A549 (cell line): Measurements from ENCODE around the gene SRMS. TPM values are rescaled to one million over a fixed set of nuclear protein-coding genes. Genes with fewer than 3 reads are reported as not detected.

Experiments
- ATAC-seq, 2 experiments: fragments of 200-7000 bp in 1 of 2; fragments of >200 bp in 1 of 2; cut with Nextera tagmentation in 1 of 2; cut with Tn5 transposase in 1 of 2; 3 replicates each; pipeline versions ENCODE4 v1.8.0 to v1.9.1; 2018 to 2020; ENCODE audit warnings: mild to moderate bottlenecking in 1 of 2, moderate library complexity in 1 of 2
- CTCF ChIA-PET: fragments of 300-600 bp; sonication (Branson Sonifier 250); formaldehyde crosslinking; extraction: SDS; loops from one replicate; lab custom pipeline; 2021; ENCODE audit warnings: antibody characterized with exemption, inconsistent platforms; lab: Yijun Ruan, JAX
- POLR2A ChIA-PET: fragments of 350-600 bp; formaldehyde crosslinking; extraction: SDS; loops from one replicate; lab custom pipeline; 2021; ENCODE audit warnings: antibody characterized with exemption, inconsistent platforms; lab: Yijun Ruan, JAX
- DNase-seq, 2 experiments: peaks; one replicate each; pipeline versions ENCODE4 v3.0.0 to v3.0.0-alpha.2; 2011 to 2016; ENCODE audit warnings: low read depth in 1 of 2, low spot score in 1 of 2
- FAIRE-seq: peaks from 2 replicates; lab custom pipeline; 2011; peaks lifted over from hg19 to GRCh38; lab: Jason Lieb, UNC
- H3K27ac ChIP-seq, 2 experiments: fragments of >200 bp; sonication (Bioruptor Twin); formaldehyde crosslinking; 3 replicates each; pipeline ENCODE4 v1.5.1; 2016 to 2017
- H3K4me1 ChIP-seq: fragments of >200 bp; sonication (Bioruptor Twin); formaldehyde crosslinking; 3 replicates; pipeline ENCODE4 v1.6.1; 2016
- H3K4me2 ChIP-seq: fragments of >200 bp; sonication (Bioruptor Twin); formaldehyde crosslinking; 3 replicates; pipeline ENCODE4 v1.6.1; 2016
- H3K4me3 ChIP-seq: fragments of >200 bp; sonication (Bioruptor Twin); formaldehyde crosslinking; 3 replicates; pipeline ENCODE4 v1.5.1; 2016
- H3K9me3 ChIP-seq: fragments of >200 bp; sonication (Bioruptor Twin); formaldehyde crosslinking; 3 replicates; pipeline ENCODE4 v1.6.1; 2016
- CBX8 ChIP-seq: fragments of 200-600 bp; sonication (generic); IDR thresholded peaks from 2 replicates; pipeline ENCODE4 v1.6.1; 2016
- EHMT2 ChIP-seq: fragments of 200-600 bp; sonication (generic); IDR thresholded peaks from 2 replicates; pipeline ENCODE4 v1.6.1; 2016; ENCODE audit warnings: antibody characterized with exemption, low read depth, mild to moderate bottlenecking, moderate library complexity
- FOXS1 ChIP-seq: fragments of 250-450 bp; sonication (Bioruptor Pico); IDR thresholded peaks from 2 replicates; pipeline ENCODE4 v1.5.0; 2020; ENCODE audit warnings: mild to moderate bottlenecking, moderate library complexity
- HEYL ChIP-seq: fragments of 250-450 bp; sonication (Bioruptor Pico); IDR thresholded peaks from 2 replicates; pipeline ENCODE4 v1.8.0; 2021; ENCODE audit warnings: mild to moderate bottlenecking, moderate library complexity
- JUNB ChIP-seq: fragments of >200 bp; sonication (Bioruptor Twin); formaldehyde crosslinking; IDR thresholded peaks from 2 replicates; pipeline ENCODE4 v1.6.1; 2016
- NPAS2 ChIP-seq: fragments of 250-450 bp; sonication (Bioruptor Pico); IDR thresholded peaks from 2 replicates; pipeline ENCODE4 v1.8.0; 2022; ENCODE audit warnings: mild to moderate bottlenecking, moderate library complexity, borderline replicate concordance
- POLR2A ChIP-seq: IDR thresholded peaks from 2 replicates; pipeline ENCODE4 v1.6.1; 2012; ENCODE audit warnings: mild to moderate bottlenecking, low read length
- RFX5 ChIP-seq: fragments of 450-650 bp; IDR thresholded peaks from 2 replicates; pipeline ENCODE4 v1.7.1; 2014; ENCODE audit warnings: antibody characterized with exemption, mild to moderate bottlenecking, moderate library complexity
- RNF2 ChIP-seq: fragments of 200-600 bp; sonication (generic); IDR thresholded peaks from 2 replicates; pipeline ENCODE4 v1.6.1; 2016; ENCODE audit warnings: low read depth, mild to moderate bottlenecking, antibody characterized with exemption, moderate library complexity, borderline replicate concordance
- SREBF2 ChIP-seq: fragments of 450-650 bp; IDR thresholded peaks from 2 replicates; pipeline ENCODE4 v1.6.1; 2014; ENCODE audit warnings: mild to moderate bottlenecking, moderate library complexity
- ZSCAN20 ChIP-seq: fragments of 250-450 bp; sonication (Bioruptor Pico); IDR thresholded peaks from 2 replicates; pipeline ENCODE4 v1.8.0; 2022; ENCODE audit warnings: mild to moderate bottlenecking, moderate library complexity
- WGBS: methylation state at CpG from one replicate; pipeline ENCODE4 v1.1.6; 2017; ENCODE audit errors: missing lambda C conversion rate; 5-methylcytosine and 5-hydroxymethylcytosine counted together
- polyA plus RNA-seq, 4 experiments: library from polyadenylated mRNA; depleted of rRNA in 3 of 4; stranded (reverse); fragments of >200 nt; fragmentation: RNase III in 1 of 4; extraction: RNeasy Plus Mini Kit Qiagen cat#74134 plus additional on column Dnase treatment in 1 of 4; gene quantifications; 2 replicates in 3 of 4; 3 replicates in 1 of 4; pipeline ENCODE4 v1.2.3, GENCODE V29; 2011 to 2017
- TF ChIP-seq, protein P1 (sequence below): fragments of >200 bp; sonication (Bioruptor Twin); formaldehyde crosslinking; IDR thresholded peaks from 3 replicates; pipeline ENCODE4 v1.5.1; 2016
- TF ChIP-seq, protein P2 (sequence below): fragments of 450-650 bp; IDR thresholded peaks from 2 replicates; pipeline ENCODE4 v1.6.1; 2014; ENCODE audit warnings: antibody characterized with exemption
- TF ChIP-seq, protein P3 (sequence below): fragments of 200-600 bp; sonication (generic); IDR thresholded peaks from 2 replicates; pipeline ENCODE4 v1.6.1; 2016; ENCODE audit warnings: antibody characterized with exemption, mild to moderate bottlenecking, moderate library complexity
- TF ChIP-seq, protein P4 (sequence below): IDR thresholded peaks from 2 replicates; pipeline ENCODE4 v1.6.1; 2012; ENCODE audit warnings: low read depth, borderline replicate concordance

SRMS gene
- polyA plus RNA-seq, 2 of the 4 experiments (the other 2 are of a cell fraction) = not detected

DNA sequence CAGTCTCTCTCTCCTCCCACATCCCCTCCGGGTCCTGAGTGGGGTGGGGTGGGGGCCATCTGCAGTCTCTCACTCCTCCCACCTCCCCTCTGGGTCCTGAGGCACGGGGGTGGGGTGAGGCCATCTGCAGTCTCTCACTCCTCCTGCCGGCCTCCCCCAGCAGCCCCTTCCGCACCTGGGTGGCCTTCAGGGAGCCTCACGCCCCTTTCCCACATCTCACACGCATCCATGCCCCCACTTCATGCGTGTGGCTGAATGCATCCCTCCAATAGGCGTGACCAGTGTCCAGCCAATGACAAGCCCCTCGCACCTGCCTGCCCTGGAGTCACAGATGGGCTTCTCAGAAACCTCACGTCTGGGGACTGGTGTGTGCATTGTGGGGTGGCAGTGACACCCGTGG is 993 bp upstream of the SRMS start:
- no peak for ATAC-seq
- TF ChIP-seq, protein P1, sequence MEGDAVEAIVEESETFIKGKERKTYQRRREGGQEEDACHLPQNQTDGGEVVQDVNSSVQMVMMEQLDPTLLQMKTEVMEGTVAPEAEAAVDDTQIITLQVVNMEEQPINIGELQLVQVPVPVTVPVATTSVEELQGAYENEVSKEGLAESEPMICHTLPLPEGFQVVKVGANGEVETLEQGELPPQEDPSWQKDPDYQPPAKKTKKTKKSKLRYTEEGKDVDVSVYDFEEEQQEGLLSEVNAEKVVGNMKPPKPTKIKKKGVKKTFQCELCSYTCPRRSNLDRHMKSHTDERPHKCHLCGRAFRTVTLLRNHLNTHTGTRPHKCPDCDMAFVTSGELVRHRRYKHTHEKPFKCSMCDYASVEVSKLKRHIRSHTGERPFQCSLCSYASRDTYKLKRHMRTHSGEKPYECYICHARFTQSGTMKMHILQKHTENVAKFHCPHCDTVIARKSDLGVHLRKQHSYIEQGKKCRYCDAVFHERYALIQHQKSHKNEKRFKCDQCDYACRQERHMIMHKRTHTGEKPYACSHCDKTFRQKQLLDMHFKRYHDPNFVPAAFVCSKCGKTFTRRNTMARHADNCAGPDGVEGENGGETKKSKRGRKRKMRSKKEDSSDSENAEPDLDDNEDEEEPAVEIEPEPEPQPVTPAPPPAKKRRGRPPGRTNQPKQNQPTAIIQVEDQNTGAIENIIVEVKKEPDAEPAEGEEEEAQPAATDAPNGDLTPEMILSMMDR = no peak
- TF ChIP-seq CBX8 = no peak
- TF ChIP-seq, protein P2, sequence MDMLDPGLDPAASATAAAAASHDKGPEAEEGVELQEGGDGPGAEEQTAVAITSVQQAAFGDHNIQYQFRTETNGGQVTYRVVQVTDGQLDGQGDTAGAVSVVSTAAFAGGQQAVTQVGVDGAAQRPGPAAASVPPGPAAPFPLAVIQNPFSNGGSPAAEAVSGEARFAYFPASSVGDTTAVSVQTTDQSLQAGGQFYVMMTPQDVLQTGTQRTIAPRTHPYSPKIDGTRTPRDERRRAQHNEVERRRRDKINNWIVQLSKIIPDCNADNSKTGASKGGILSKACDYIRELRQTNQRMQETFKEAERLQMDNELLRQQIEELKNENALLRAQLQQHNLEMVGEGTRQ = no peak
- no peak for TF ChIP-seq EHMT2
- TF ChIP-seq, protein P3, sequence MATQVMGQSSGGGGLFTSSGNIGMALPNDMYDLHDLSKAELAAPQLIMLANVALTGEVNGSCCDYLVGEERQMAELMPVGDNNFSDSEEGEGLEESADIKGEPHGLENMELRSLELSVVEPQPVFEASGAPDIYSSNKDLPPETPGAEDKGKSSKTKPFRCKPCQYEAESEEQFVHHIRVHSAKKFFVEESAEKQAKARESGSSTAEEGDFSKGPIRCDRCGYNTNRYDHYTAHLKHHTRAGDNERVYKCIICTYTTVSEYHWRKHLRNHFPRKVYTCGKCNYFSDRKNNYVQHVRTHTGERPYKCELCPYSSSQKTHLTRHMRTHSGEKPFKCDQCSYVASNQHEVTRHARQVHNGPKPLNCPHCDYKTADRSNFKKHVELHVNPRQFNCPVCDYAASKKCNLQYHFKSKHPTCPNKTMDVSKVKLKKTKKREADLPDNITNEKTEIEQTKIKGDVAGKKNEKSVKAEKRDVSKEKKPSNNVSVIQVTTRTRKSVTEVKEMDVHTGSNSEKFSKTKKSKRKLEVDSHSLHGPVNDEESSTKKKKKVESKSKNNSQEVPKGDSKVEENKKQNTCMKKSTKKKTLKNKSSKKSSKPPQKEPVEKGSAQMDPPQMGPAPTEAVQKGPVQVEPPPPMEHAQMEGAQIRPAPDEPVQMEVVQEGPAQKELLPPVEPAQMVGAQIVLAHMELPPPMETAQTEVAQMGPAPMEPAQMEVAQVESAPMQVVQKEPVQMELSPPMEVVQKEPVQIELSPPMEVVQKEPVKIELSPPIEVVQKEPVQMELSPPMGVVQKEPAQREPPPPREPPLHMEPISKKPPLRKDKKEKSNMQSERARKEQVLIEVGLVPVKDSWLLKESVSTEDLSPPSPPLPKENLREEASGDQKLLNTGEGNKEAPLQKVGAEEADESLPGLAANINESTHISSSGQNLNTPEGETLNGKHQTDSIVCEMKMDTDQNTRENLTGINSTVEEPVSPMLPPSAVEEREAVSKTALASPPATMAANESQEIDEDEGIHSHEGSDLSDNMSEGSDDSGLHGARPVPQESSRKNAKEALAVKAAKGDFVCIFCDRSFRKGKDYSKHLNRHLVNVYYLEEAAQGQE = no peak
- TF ChIP-seq RFX5 = no peak
- TF ChIP-seq, protein P4, sequence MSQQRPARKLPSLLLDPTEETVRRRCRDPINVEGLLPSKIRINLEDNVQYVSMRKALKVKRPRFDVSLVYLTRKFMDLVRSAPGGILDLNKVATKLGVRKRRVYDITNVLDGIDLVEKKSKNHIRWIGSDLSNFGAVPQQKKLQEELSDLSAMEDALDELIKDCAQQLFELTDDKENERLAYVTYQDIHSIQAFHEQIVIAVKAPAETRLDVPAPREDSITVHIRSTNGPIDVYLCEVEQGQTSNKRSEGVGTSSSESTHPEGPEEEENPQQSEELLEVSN = no peak
- TF ChIP-seq HEYL (CRISPR knock-in tag) = no peak
- no peak for TF ChIP-seq POLR2A
- TF ChIP-seq ZSCAN20 = no peak
- no peak for DNase-seq
- CTCF ChIA-PET = interaction anchor here (3.3 kb wide), 1 partner anchor 10 kb away, joined by 22 read pairs; the partner anchor contains the start of gene PTK6
- 67% methylated on average over 10 of the region's 11 CpGs for WGBS
- POLR2A ChIA-PET = no interaction called here
- Histone ChIP-seq H3K4me2 (no peak overlapping the region), H3K9me3 (no peaks in the 10 kb centered on the region), H3K4me1 (peaks cover 11% of the 10 kb centered on the region), H3K4me3 (no peak overlapping the region), H3K27ac (no peak overlapping the region)
- no peak for FAIRE-seq

DNA sequence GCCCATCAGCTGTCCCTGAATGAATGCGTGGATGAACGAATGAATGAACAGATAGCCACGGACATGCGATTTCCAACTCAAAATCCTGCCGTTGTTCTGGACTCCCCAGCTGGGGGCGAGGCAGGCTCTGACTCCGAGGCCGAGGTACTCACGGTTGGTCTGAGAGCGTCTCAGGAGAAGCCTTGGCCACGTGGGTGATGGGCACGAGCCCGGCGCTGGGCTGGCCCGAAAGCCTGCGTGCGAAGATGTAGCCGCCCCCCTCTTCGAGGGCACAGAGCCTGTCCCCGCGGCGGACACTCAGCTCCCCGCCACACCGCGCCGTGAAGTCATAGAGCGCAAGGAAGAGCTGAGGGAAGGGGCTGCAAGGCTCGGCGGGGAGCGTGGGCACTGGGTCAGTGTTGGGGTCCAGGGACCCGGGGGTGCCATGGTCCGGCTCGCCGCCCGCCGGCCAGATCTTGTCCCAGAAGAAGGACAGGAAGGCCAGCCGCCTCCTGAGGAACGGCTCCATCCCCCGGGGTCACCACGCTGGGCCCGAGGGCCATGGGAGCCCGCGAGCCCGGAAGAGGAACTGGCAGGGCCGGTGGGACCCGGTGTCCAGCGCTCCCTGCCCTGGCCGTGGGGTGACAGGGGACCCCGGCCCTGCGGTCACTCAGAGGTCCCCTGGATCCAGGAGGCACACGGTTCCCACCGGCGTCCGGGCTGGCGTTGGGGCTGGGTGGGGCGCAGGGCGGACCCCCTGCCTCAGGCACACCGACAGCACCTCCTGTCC is 409 bp downstream of the SRMS start:
- H3K4me1 ChIP-seq = peaks cover 11% of the 10 kb centered on the region
- no peak for ATAC-seq
- no peak for TF ChIP-seq SREBF2
- TF ChIP-seq JUNB = no peak
- no peak for TF ChIP-seq RNF2
- TF ChIP-seq FOXS1 (CRISPR knock-in tag) = no peak
- TF ChIP-seq POLR2A = no peak
- no peak for TF ChIP-seq NPAS2
- no peak for FAIRE-seq
- H3K4me3 ChIP-seq = no peak overlapping the region
- WGBS = 87% methylated on average over 29 of the region's 58 CpGs
- H3K27ac ChIP-seq = no peak overlapping the region
- ChIA-PET POLR2A (no interaction called here), CTCF (interaction anchor here (1.2 to 3.3 kb wide), 2 partner anchors 9 to 19 kb away, joined by 3 to 22 read pairs; partner anchors contain the start of gene PTK6)
- DNase-seq = no peak
- H3K9me3 ChIP-seq = no peaks in the 10 kb centered on the region
- no peak overlapping the region for H3K4me2 ChIP-seq
